ENCODE results near the gene SLC22A6.

DNA sequence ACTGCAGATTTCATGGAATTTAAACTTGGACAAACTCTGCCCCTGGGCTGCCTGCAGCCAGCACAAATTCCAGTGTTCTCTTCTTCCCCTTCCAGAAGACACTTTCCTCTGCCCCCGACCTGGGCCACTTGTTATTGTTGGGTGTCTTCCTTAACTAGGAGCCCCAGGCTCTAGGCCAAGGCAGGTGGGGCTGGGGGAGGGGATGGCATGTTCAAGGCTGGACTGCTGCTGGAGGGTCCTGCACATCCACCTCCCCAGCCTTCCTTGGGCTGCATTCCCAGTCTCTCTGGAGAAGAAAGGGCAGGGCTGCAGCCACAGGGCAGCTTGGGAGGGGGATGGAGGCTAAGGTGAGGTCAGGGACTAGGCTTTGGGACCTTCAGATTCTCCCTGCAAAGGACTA lies 11.5 kb upstream of the SLC22A6 start:
- TF ChIP-seq CTCF (IDR thresholded peaks at IDR 0.05): no peak
- no peak for TF ChIP-seq POLR2A (IDR thresholded peaks at IDR 0.05)
